A172 (cell line): ENCODE data around the gene SIGLECL1. TPM values are rescaled to one million over a fixed set of nuclear protein-coding genes. Genes with fewer than 3 reads are reported as not detected.
"Not testable (repeated sequence)": the region's sequence is repeated elsewhere in the genome, so short reads cannot be mapped to it uniquely, and the experiment has no call there.

Experiments
- DNase-seq: peaks from one replicate; pipeline ENCODE4 v3.0.0-alpha.2; 2015; ENCODE audit warnings: low spot score
- total RNA-seq: library from RNA; depleted of rRNA; stranded (reverse); fragments of >200 nt; shearing (Covaris generic); gene quantifications from 2 replicates; pipeline ENCODE4 v1.2.3, GENCODE V29; 2014; rRNA removed

Gene SIGLECL1
- not detected in 2 replicates for total RNA-seq

DNA sequence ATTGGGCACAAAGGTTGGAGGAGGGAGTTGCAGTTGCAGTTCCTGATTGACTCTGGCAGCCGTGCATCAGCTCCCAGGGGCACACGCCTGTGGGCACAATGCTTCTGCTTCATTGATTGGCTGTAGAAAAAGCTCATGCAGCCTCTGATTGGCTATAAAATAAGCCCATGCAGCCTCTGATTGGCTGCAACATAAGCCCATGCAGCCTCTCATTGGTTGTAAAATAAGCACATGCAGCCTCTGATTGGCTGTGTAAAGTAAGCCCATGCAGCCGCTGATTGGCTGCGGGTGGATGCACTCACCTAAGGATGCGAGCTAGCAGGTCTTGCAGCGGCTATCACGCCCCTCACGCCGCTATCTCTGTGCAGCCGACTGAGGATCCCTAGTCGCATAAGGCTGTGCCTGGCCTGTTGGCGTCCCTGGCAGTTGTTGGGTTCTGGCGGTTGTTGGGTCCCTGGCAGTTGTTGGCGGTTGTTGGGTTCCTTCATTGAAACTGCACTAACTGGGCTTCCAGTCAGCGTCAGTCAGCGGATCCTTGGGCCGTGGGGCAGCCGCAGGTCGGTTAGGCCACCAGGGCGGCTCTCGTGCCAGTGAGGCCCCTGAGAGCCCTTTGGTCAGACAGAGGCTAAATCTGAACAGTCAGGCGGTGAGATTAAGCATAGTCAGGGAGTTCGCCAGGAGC, at the start of gene SIGLECL1:
SIGLECL1 (plus strand) TSS at position 295 of the 682 bp plus-strand sequence. CDS start 12,993 bp downstream, outside the sequence.
- DNase-seq, result no peak

- no peak for DNase-seq
These were observed 49.2 kb upstream of the SIGLECL1 start for GRCh38 chr19:51201712-51202111.

- no peak for DNase-seq
These were observed 47.0 kb upstream of the SIGLECL1 start for GRCh38 chr19:51203916-51204315.

- no peak for DNase-seq
These were observed 46.6 kb upstream of the SIGLECL1 start for GRCh38 chr19:51204321-51204720.

- no peak for DNase-seq
These were observed 43.1 kb upstream of the SIGLECL1 start for GRCh38 chr19:51207747-51208146.

DNA sequence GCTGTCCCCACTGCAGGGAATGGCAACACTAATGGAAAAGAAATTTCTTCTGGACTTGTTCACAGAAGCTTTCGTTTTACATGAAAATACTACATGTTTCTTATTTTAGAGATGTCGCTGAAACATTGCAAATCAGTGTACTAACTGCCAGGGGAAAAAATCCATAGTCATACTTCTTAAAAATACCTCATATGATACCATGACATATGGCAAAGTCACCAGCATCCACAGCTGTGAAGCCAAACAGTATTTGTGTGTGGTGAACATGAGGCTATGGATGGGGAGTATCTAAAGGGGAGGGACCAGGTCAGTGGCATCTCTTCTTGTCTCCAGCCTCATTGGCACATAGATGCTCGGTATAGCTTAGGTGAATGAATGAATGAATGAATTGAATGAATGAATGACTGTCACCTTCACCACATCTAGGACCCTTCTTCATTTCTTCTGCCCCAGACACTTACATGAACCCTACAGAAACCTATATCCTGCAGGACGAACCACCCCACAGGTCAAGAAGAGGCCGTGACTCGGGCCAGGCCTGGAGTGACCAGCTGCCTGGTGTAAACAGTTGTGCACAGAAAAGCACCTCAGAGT, 40.6 kb upstream of the SIGLECL1 start:
- DNase-seq, result no peak

DNA sequence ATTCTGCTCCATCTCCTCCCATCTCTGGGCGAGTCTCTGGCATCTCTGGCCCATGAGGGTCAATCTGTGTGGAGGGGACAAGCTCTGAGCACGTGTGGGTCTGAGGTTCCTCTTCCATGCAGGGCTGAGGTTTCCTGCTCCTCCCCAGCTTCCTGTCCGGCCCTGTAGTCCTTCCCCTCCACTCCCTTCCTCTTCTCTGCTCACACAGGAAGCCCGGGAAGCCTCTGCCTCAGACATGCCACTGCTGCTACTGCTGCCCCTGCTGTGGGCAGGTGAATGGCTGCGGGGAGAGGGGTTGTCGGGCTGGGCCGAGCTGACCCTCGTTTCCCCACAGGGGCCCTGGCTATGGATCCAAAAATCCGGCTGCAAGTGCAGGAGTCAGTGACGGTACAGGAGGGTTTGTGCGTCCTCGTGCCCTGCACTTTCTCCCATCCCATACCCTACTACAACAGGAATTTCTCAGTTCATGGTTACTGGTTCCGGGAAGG, 40.0 kb upstream of the SIGLECL1 start:
- not testable (repeated sequence) for DNase-seq

DNA sequence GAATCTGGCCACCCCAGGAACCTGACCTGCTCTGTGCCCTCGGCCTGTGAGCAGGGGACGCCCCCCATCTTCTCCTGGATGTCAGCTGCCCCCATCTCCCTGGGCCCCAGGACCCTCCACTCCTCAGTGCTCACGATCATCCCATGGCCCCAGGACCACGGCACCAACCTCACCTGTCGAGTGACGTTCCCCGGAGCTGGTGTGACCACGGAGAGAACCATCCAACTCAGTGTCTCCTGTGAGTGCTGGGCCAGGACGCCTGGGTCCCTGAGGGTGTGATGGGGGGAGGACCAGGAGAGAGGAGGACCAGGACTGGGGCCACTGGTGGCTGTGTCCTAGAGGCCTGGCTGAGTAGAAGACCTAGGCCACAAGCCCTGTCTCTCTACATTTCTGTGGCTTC, 39.0 kb upstream of the SIGLECL1 start:
- DNase-seq, result no peak

DNA sequence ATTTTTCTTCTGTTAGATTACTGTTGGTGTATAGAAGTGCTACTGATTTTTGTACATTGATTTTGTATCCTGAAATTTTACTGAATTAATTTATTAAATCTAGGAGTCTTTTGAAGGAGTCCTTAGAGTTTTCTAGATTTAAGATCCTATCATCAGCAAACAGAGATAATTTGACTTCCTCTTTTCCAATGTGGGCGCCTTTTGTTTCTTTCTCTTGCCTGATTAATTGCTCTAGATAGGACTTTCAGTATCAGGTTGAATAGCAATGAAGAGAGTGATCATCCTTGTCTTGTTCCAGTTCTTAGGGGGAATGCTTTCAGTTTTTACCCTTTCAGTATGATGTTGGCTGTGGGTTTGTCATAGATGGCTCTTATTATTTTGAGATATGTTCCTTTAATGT, 31.6 kb upstream of the SIGLECL1 start:
- no peak for DNase-seq

- DNase-seq, result no peak
These were observed 30.9 kb upstream of the SIGLECL1 start for GRCh38 chr19:51219971-51220370.

- DNase-seq, result no peak
These were observed 29.9 kb upstream of the SIGLECL1 start for GRCh38 chr19:51220996-51221395.

DNA sequence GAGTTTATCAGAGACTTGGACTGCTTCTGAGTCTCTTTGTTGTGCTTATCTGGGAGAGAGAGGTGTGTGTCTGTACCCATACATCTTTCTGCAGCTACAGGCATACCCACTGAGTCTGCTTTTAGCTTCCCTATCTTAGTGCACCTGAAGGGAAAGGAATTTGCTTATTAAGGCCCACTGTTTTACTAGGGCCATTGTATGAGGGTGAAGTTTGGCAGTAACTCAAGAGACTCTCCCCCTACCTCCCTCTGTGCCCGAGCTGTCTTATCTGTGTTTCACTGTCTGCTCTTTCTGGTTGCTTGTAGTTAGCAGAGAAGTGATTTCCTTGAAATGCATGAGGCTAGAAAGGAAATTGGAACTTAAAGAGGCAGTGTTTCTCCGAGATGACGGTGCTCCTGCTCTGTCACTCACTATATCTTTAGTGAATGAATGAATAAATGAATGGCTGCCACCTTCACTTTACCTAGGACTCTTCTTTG, 26.7 kb upstream of the SIGLECL1 start:
- no peak for DNase-seq

DNA sequence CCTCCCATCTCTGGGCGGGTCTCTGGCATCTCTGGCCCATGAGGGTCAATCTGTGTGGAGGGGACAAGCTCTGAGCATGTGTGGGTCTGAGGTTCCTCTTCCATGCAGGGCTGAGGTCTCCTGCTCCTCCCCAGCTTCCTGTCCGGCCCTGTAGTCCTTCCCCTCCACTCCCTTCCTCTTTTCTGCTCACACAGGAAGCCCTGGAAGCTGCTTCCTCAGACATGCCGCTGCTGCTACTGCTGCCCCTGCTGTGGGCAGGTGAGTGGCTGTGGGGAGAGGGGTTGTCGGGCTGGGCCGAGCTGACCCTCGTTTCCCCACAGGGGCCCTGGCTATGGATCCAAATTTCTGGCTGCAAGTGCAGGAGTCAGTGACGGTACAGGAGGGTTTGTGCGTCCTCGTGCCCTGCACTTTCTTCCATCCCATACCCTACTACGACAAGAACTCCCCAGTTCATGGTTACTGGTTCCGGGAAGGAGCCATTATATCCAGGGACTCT, 25.9 kb upstream of the SIGLECL1 start, which contains the start of gene CD33:
CD33 (plus strand) TSS at position 183 of the 496 bp plus-strand sequence; CDS start at position 222, 39 bp downstream.
- not testable (repeated sequence) for DNase-seq

- DNase-seq, result no peak
These were observed 24.8 kb upstream of the SIGLECL1 start for GRCh38 chr19:51226067-51226466.

DNA sequence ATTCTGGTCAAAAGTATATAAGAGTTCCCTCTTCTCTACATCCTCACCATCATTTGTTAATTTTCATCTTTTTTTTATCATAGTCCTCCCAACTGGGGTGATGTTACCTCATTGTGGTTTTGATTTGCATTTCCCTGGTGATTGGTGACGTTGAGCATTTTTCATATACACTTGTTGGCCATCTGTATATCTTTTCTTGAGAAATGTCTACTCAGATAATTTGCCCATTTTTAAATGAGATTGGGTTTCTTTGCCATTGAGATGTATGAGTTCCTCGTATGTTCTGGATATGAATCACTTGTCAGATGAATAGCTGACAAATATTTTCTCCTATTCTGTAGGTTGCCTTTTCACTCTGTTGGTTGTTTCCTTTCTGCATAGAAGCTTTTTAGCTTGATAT, 23.6 kb upstream of the SIGLECL1 start:
- DNase-seq, result no peak

- no peak for DNase-seq
These were observed 22.9 kb upstream of the SIGLECL1 start for GRCh38 chr19:51227966-51228365.

GRCh38 chr19:51240866-51241265, 10.0 kb upstream of the SIGLECL1 start:
- DNase-seq, result no peak

DNA sequence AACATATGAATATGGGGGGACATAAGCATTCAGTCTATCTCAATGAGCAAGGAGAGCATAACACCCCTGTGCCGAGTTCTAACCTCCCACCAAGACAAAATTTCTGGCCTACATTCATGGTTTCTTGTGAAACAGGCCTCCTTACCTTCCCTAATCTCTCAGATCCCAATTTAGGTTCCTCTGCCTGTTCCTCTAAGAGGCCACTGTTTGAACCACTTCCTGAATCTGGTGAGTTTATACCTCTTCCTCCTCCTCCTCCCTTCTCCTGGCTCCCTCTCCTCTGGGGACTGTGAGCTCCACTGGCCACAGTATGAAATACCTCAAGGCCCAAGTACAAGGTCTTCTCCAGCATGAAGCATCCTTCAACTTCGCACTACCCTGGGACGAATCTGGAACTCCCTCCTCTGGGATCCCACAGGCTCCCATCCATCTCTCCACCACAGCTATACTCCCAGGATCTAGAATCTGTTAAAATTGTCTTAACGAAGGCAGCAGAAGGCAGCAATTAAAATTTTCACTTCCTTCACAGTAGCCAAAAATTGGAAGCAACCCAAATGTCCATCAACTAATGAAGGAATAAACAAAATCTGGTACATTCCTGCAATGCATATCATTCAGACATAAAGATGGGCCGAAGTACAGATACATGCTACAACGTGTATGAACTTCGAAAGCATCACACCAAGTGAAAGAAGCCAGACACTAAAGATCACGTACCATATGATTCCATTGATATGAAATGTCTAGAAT, 7.8 kb upstream of the SIGLECL1 start:
- DNase-seq, result no peak

GRCh38 chr19:51246164-51246552, 4.7 kb upstream of the SIGLECL1 start:
- DNase-seq, result peak; percentile 6

- no peak for DNase-seq
These were observed 2.8 kb upstream of the SIGLECL1 start for GRCh38 chr19:51247972-51248590.

DNA sequence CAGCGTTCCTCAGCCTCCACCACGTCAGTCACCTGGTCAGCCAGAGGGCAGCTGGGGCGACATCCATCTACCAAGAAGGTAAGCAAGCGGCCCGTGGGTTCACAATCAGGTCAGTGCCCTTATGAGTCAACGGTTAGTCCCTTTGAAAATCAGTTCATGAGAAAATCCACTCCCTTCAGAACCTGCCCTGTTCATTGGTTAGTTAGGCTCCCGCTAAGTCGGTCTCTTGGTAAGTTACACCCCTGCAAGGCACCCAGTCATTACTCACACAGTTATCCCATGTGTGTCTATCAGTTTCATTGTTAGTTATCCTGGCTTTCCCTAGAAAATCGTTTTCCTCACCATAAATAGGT, 564 bp downstream of the SIGLECL1 start:
- DNase-seq, result peak; percentile 6
